PC-3 (cell line): ENCODE data around the gene AGO3. TPM values are rescaled to one million over a fixed set of nuclear protein-coding genes. Genes with fewer than 3 reads are reported as not detected.
"Not testable (repeated sequence)": the region's sequence is repeated elsewhere in the genome, so short reads cannot be mapped to it uniquely, and the experiment has no call there.

Experiments
- ATAC-seq: fragments of 200-7000 bp; cut with Tn5 transposase; 2 replicates; pipeline ENCODE4 v1.9.1; 2020; ENCODE audit warnings: mild to moderate bottlenecking, moderate library complexity
- BruUV-seq: library from RNA; stranded (reverse); fragments of 400-500 nt; replicated peaks from 2 replicates; lab custom pipeline; 2021; lab: Mats Ljungman, UMichigan
- CTCF ChIA-PET: fragments of 300-600 bp; sonication (Branson Sonifier 250); formaldehyde crosslinking; loops from one replicate; lab custom pipeline; 2022; ENCODE audit warnings: antibody characterized with exemption; lab: Charles Lee
- POLR2A ChIA-PET: fragments of 300-600 bp; sonication (Branson Sonifier 250); formaldehyde crosslinking; loops from one replicate; lab custom pipeline; 2022; ENCODE audit warnings: antibody characterized with exemption; ENCODE audit not compliant: unreplicated experiment; lab: Charles Lee
- DNase-seq: peaks from one replicate; pipeline ENCODE4 v3.0.0-alpha.2; 2015
- H2AFZ ChIP-seq: fragments of 300-600 bp; sonication (generic); 2 replicates; pipeline ENCODE4 v1.6.0; 2016; ENCODE audit warnings: antibody characterized with exemption, low read length
- H3F3A ChIP-seq: fragments of 300-600 bp; sonication (generic); one replicate; pipeline ENCODE4 v1.6.0; 2017; ENCODE audit warnings: antibody characterized with exemption, low read length, control low read depth, mild to moderate bottlenecking; ENCODE audit not compliant: unreplicated experiment
- H3K27ac ChIP-seq: fragments of 300-600 bp; sonication (generic); 2 replicates; pipeline ENCODE4 v1.5.1; 2016; ENCODE audit warnings: mild to moderate bottlenecking, low read length
- H3K27me3 ChIP-seq: fragments of 300-600 bp; sonication (generic); 2 replicates; pipeline ENCODE4 v1.6.1; 2016; ENCODE audit warnings: low read length, mixed read lengths
- H3K36me3 ChIP-seq: fragments of 300-600 bp; sonication (generic); 2 replicates; pipeline ENCODE4 v1.6.1; 2016; ENCODE audit warnings: low read depth, mixed run types, low read length, mixed read lengths
- H3K4me1 ChIP-seq: fragments of 300-600 bp; sonication (generic); 2 replicates; pipeline ENCODE4 v1.5.1; 2016; ENCODE audit warnings: low read length; ENCODE audit not compliant: insufficient read depth
- H3K4me2 ChIP-seq: fragments of 300-600 bp; sonication (generic); 2 replicates; pipeline ENCODE4 v1.6.0; 2016; ENCODE audit warnings: low read length
- H3K4me3 ChIP-seq: fragments of 300-600 bp; sonication (generic); 2 replicates; pipeline ENCODE4 v1.5.1; 2016; ENCODE audit warnings: mild to moderate bottlenecking, low read length, mixed read lengths
- H3K79me2 ChIP-seq: fragments of 300-600 bp; sonication (generic); 2 replicates; pipeline ENCODE4 v1.6.1; 2017; ENCODE audit warnings: low read length, mixed read lengths
- H3K9ac ChIP-seq: fragments of 300-600 bp; sonication (generic); 2 replicates; pipeline ENCODE4 v1.6.0; 2016; ENCODE audit warnings: mild to moderate bottlenecking, low read length
- H3K9me2 ChIP-seq: fragments of 300-600 bp; sonication (generic); replicated peaks from 2 replicates; pipeline ENCODE4 v1.6.1; 2016; ENCODE audit warnings: mixed run types, low read length, mixed read lengths
- H3K9me3 ChIP-seq: fragments of 300-600 bp; sonication (generic); 2 replicates; pipeline ENCODE4 v1.6.1; 2016; ENCODE audit warnings: low read length, mixed read lengths
- H4K20me1 ChIP-seq: fragments of 300-600 bp; sonication (generic); 2 replicates; pipeline ENCODE4 v1.6.1; 2016; ENCODE audit warnings: low read length, mixed read lengths
- EZH2 ChIP-seq: fragments of 300-600 bp; sonication (generic); IDR thresholded peaks from one replicate; pipeline ENCODE4 v1.6.1; 2017; ENCODE audit warnings: antibody characterized with exemption, mild to moderate bottlenecking, low read length; ENCODE audit not compliant: unreplicated experiment
- EZH2phosphoT487 ChIP-seq: fragments of 300-600 bp; sonication (generic); IDR thresholded peaks from 2 replicates; pipeline ENCODE4 v1.6.1; 2018; ENCODE audit warnings: mild to moderate bottlenecking, antibody characterized with exemption, low read length, borderline replicate concordance
- intact Hi-C: fragments of 100-400 bp; cut with micrococcal nuclease; formaldehyde crosslinking; loops from 2 replicates; pipeline ENCODE4 v1.9.0; 2023
- total RNA-seq: library from RNA; depleted of rRNA; stranded (reverse); fragments of >200 nt; gene quantifications from 2 replicates; pipeline ENCODE4 v1.2.3, GENCODE V29; 2014
- TF ChIP-seq, protein P1 (sequence below): fragments of 300-600 bp; sonication (generic); conservative IDR thresholded peaks from 2 replicates; pipeline ENCODE4 v1.5.1; 2017; ENCODE audit warnings: antibody characterized with exemption, low read depth, mild to moderate bottlenecking, low read length

Gene AGO3
- total RNA-seq, 1 experiment from 2014 or later: 17.7 TPM

DNA sequence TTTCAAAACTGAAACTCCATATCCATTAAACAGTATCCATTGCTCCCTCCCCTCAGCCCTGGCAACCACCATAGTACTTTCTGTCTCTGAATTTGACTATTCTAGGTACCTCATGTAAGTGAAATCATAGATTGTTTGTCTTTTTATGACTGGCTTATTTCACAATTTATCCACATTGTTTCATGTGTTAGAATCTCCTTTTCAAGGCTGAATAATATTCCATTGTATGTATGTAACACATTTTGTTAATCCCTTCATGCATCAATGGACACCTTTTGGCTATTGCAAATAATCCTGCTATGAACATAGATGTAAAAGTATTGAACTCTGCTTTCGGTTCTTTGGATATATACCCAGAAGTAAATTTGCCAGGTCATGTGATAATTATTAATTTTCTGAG, 37.5 kb downstream of the AGO3 start:
- Histone ChIP-seq H3K36me3 (peaks cover 11% of the 10 kb centered on the region), H3K9me3 (no peaks in the 10 kb centered on the region), H3K9me2 (no peaks in the 10 kb centered on the region), H4K20me1 (no peaks in the 10 kb centered on the region), H3K27me3 (no peaks in the 10 kb centered on the region), H3K4me2 (no peak overlapping the region), H3K27ac (no peak overlapping the region), H3K79me2 (0 out of 2 replicates have a peak, but pooled peaks cover 3% of the 10 kb centered on the region), H3K4me1 (no peaks in the 10 kb centered on the region), H2AFZ (no peak overlapping the region), H3K9ac (no peak overlapping the region), H3K4me3 (no peak overlapping the region), H3F3A (no peaks in the 10 kb centered on the region)
- intact Hi-C loops: no loop called here
- CTCF ChIA-PET: no interaction called here
- POLR2A ChIA-PET: no interaction called here
- ATAC-seq (no peak), DNase-seq (no peak)
- TF ChIP-seq, protein P1, sequence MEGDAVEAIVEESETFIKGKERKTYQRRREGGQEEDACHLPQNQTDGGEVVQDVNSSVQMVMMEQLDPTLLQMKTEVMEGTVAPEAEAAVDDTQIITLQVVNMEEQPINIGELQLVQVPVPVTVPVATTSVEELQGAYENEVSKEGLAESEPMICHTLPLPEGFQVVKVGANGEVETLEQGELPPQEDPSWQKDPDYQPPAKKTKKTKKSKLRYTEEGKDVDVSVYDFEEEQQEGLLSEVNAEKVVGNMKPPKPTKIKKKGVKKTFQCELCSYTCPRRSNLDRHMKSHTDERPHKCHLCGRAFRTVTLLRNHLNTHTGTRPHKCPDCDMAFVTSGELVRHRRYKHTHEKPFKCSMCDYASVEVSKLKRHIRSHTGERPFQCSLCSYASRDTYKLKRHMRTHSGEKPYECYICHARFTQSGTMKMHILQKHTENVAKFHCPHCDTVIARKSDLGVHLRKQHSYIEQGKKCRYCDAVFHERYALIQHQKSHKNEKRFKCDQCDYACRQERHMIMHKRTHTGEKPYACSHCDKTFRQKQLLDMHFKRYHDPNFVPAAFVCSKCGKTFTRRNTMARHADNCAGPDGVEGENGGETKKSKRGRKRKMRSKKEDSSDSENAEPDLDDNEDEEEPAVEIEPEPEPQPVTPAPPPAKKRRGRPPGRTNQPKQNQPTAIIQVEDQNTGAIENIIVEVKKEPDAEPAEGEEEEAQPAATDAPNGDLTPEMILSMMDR: no peak
- no peak for TF ChIP-seq EZH2
- TF ChIP-seq EZH2phosphoT487: no peak
- TSS peak; percentile 13 for BruUV-seq

DNA sequence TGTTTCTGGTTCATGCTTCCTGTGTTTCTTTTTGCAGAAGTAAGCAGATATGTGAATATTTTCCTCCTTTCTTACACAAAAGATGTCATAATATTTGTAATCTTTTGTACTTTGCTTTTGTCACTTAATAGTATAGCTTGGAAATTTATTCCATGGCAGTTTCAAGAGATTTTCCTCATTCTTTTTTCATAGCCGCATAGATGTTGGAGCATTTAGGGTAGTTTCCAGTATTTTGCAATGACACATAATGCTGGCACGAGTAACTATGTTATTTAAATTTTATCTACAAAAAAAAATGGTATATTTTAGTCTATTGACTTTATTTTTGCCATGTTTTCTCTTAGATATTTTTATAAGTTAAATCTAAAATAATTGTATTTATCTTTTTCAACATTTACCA, 40.7 kb downstream of the AGO3 start:
- intact Hi-C loops: no loop called here
- POLR2A ChIA-PET: no interaction called here

DNA sequence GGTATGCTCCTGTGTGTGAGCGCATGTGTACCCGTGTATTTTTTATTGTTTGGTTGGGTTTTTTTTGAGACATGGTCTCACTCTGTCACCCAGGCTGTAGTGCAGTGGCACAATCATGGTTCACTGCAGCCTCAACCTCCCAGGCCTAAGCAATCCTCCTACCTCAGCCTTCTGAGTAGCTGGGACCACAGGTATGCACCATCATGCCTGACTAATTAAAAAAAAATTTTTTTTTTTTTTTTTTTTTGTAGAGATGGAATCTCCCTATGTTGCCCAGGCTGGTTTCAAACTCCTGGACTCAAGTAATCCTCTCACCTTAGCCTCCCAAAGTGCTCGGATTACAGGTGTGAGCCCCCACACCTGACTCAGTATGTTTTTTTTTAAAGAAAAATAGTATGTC, 41.7 kb downstream of the AGO3 start:
- intact Hi-C loops, H3K4me2 ChIP-seq, POLR2A ChIA-PET, H3K9me3 ChIP-seq, H3K27me3 ChIP-seq, H3K27ac ChIP-seq, H3K79me2 ChIP-seq, H4K20me1 ChIP-seq, H3K4me1 ChIP-seq, H3K9me2 ChIP-seq, H2AFZ ChIP-seq, ATAC-seq, BruUV-seq, CTCF ChIA-PET, DNase-seq, H3K9ac ChIP-seq, H3K4me3 ChIP-seq, H3F3A ChIP-seq: not testable (repeated sequence)
- H3K36me3 ChIP-seq: peaks cover 11% of the 10 kb centered on the region

More for the DNA sequence above, 40.7 kb downstream of the AGO3 start:
- no peak overlapping the region for H2AFZ ChIP-seq
- H3K4me3 ChIP-seq: no peak overlapping the region
- H4K20me1 ChIP-seq: no peaks in the 10 kb centered on the region
- no peaks in the 10 kb centered on the region for H3F3A ChIP-seq
- peaks cover 11% of the 10 kb centered on the region for H3K36me3 ChIP-seq
- 0 out of 2 replicates have a peak, but pooled peaks cover 3% of the 10 kb centered on the region for H3K79me2 ChIP-seq
- ATAC-seq (no peak), DNase-seq (no peak)
- BruUV-seq: no TSS peak
- no peaks in the 10 kb centered on the region for H3K27me3 ChIP-seq
- CTCF ChIA-PET: no interaction called here
- no peaks in the 10 kb centered on the region for H3K9me3 ChIP-seq
- H3K4me1 ChIP-seq: no peaks in the 10 kb centered on the region
- TF ChIP-seq, protein P1: no peak
- TF ChIP-seq EZH2phosphoT487 (no peak), EZH2 (no peak)
- H3K9ac ChIP-seq: no peak overlapping the region
- no peak overlapping the region for H3K27ac ChIP-seq
- H3K9me2 ChIP-seq: no peaks in the 10 kb centered on the region
- H3K4me2 ChIP-seq: no peak overlapping the region
